NCI-H524 treated with DMSO at 0.1 percent for 48 hours (cell line): ENCODE measurements around the gene TCHP.
"Not testable (repeated sequence)": the region's sequence is repeated elsewhere in the genome, so short reads cannot be mapped to it uniquely, and the experiment has no call there.

ENCODE experiments used
- DNase-seq: peaks from one replicate; lab custom pipeline; 2025; lab: John Stamatoyannopoulos, UW

Gene TCHP, protein sequence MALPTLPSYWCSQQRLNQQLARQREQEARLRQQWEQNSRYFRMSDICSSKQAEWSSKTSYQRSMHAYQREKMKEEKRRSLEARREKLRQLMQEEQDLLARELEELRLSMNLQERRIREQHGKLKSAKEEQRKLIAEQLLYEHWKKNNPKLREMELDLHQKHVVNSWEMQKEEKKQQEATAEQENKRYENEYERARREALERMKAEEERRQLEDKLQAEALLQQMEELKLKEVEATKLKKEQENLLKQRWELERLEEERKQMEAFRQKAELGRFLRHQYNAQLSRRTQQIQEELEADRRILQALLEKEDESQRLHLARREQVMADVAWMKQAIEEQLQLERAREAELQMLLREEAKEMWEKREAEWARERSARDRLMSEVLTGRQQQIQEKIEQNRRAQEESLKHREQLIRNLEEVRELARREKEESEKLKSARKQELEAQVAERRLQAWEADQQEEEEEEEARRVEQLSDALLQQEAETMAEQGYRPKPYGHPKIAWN

DNA sequence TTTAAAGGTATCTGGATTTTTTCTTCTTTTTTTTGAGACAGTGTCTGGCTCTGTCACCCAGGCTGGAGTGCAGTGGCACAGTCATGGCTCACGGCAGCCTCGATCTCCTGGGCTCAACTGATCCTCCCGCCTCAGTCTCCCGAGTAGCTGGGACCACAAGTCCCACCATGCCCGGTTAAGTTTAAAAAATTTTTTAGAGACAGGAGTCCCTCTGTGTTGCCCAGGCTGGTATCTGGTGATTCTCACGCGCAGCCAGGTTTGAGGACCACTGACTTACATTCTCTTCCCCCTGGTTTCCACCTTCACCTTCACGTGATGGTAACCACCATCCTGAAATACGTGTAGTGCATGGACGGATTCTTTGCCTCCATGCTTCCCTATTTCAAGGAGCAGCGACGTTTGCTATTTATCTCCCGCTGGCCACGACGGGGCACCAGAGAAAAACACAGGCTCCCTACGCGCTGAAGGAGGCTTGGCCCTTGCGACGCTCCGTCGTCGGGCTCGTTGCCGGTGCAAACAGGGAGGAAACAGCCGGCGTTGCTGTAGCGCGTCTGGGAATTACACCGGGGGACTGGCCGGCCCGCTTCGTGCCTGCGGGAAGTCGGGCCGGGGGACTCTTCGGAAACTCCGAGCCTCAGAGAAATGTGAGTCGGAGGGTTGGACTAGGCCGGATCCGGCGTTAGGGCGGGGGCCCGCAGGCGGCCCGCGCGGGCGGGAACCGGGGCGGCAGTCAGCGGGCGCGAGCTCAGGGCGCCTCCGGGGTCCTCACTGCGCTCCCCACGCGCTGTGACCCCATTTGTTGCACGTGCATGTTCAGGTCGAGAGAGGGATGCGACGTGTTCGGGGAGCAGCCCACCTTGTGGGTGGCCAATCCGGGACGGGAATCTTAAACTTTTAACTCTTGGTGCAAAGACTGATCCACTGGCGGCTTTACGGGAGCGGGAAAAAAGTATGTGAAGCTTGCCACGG lies at the start of gene TCHP:
TSS of gene TCHP (plus strand) at position 492 of the 969 bp plus-strand sequence. CDS start 2,753 bp downstream, outside the sequence.
- peak; percentile 30 for DNase-seq

DNA sequence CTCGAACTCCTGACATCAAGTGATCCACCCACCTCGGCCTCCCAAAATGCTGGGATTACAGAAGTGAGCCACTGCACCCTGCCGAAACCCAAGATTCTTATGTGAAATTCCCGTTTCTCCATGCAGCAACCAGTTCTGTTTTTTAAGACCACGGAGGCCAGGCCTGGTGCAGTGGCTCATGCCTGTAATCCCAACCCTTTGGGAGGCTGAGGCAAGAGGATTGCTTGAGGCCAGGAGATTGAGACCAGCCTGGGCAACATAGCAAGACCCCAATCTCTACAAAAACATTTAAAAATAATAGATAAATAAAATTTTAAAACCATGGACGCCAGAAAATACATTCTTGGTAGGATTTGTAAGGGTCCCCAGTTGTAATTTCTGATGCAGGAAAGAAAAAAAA lies 49.6 kb upstream of the TCHP start:
- not testable (repeated sequence) for DNase-seq

DNA sequence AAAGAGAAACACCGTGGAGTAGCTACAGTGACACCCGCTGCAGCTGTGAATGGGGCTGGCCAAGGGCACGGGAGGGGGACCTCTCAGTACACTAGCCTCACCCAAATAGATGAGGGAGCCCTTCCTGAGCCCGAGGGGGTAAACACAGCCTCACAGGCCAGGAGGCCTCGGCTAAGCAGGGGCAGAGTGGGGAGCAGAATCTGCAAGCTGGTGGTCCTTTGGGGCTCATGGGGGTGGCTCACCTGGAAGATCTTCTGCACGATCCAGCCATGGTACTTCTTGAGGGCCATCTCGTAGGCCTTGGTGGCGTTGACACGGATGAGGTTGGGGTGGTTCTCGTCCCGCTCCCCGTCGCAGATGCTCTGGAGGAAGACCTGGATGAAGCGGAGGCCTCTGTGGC lies 44.7 kb upstream of the TCHP start:
- no peak for DNase-seq

DNA sequence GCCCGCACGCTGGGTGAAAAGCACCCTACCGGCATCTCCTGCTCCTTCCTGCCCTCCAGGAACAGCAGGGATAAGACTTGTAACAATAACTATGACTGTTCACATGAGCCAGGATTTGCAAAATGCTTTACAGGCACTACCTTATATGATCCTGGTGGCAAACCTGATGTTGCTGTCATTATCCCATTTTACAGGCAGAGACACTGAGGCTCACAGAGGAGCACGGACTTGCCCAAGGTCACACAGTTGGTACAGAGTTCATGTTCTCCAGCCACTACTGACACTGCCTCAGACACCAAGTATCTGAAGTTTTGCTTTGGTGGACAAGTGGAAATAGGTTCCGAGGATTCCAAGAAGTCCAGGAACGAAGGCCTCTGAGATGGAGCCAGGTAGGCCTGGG lies 42.4 kb upstream of the TCHP start:
- no peak for DNase-seq

DNA sequence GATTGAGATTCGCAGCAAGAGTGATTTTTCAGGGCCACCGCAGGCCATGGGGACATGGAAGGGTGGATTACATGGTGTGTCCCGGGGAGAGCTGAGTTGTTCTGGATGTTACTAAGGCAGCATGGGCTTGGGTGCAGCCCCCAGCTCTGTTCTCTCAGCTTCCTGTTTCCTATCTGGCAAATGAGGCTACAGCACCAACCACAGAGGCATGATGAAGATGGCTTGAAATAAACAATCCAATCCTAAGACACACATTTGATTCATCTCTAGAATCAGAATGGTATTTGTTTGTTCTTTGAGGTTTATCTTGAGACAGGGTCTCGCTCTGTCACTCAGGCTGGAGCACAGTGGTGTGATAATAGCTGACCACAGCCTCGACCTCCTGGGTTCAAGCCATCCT lies 41.3 kb upstream of the TCHP start:
- no peak for DNase-seq

DNA sequence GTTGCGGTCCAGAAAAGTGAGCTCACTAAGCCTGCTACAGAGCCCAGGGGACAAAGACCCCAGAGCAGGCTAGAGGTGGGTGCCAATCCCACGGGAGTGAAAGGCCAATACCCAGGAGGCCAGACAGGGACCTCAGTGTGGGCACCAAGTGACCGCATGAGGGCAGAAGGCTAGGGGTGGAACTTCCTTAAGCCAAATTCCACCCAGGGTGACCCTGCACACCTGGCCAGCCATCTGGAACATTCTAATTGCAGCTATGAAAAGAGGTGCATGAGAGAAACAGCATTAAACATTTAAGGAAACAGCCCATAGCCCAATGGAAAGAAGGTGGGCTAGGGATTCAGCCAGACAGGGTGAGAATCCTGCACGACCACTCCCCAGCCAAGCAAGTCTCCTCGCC lies 39.1 kb upstream of the TCHP start:
- DNase-seq: no peak

DNA sequence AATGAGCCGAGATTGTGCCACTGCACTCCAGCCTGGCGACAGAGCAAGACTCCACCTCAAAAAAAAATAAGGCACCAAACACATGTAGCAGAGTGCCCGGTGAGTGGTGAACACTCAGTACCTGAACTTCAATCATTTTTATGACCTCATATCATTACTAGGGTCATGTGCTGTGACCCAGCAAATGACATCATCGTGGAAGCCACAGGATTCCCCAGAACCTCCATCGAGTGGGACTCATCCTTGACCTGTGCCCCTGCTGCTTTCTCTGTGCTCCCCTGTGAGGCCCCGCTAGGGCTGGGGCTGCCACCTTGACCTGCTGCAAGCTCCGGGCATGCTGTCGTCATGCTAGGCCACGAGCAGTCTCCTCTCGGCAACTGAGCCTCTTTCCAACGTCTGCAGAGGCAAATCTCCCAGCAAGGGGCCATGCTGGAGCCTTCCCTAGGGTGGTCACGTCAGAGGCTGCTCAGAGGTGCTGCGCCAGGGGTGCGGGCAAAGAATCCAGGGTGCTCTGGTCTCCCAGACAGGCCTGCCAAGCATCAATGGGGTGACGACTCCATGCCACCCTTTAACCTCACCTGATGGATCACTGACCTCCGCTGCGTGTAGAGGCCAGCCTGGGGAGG lies 38.3 kb upstream of the TCHP start:
- DNase-seq: no peak

DNA sequence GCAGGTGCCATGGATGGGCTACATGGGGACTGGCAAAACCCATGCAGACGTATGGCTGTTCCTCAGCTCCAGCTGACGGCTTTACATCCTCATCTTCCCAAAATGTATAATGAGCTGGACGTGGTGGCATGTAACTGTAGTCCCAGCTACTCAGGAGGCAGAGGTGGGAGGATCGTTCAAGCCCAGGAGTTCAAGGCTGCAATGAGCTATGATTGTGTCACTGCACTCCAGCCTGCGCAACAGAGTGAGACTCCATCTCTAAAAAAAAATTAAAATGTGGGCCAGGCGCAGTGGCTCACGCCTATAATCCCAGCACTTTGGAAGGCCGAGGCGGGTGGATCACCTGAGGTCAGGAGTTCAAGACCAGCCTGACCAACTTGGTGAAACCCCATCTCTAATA lies 37.6 kb upstream of the TCHP start:
- DNase-seq: not testable (repeated sequence)

DNA sequence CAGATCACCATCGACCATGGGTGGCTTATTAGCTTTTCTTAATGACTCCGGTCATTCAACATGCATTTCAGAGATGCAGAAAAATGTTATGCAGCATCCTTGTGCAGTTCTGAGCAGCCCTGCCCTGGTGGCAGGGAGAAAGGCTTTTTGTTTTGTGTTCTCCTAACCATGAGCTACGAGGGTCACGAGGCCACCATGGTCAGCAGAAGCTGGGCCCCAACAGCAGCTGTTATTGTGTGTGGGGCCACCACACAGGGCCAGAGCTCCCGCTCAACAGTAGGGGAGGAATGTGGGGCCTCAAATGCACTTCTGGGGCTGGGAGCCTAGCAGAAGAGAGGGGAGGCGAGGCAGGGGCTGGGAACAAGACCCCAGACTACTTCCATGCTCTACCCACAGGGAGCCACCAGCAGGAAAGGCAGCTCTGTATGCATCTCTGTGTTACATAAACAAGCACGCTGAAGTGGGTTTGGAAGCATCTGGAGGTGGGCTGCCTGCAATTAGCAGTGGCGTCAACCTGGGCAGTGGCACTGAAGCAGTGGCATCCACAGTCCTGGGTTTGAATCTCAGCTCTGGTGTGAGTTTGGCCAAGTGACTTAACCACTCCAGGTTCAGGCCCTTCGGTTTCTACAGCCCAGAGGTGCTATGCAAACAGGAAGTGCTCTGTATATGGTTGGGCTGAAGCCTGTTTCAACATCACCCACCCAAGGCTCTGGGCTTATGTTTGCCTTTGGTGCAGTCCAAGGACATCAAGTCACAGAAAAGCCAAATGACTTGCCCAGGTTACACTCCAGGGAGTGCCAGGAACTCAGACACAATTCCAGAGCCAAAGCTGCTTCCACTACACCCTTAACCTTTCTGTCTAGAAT lies 36.0 kb upstream of the TCHP start:
- DNase-seq: no peak

DNA sequence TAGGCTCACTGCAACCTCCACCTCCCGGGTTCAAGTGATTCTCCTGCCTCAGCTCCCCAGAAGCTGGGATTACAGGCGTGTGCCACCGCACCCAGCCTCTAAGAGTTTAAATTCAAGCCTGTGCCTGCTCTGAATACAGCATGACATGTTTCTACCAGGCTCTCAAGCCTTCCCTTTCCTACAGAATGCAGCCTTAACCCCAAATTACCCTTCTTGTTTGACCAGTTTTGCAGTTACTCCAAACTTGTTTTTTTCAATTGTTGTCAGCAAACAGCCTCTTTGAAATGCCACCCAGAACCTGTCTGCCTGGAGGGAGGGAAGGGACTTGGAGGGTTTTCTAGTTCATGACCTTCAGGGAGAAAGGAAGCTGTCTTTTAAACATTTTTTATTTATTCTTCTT lies 35.2 kb upstream of the TCHP start:
- DNase-seq: no peak

DNA sequence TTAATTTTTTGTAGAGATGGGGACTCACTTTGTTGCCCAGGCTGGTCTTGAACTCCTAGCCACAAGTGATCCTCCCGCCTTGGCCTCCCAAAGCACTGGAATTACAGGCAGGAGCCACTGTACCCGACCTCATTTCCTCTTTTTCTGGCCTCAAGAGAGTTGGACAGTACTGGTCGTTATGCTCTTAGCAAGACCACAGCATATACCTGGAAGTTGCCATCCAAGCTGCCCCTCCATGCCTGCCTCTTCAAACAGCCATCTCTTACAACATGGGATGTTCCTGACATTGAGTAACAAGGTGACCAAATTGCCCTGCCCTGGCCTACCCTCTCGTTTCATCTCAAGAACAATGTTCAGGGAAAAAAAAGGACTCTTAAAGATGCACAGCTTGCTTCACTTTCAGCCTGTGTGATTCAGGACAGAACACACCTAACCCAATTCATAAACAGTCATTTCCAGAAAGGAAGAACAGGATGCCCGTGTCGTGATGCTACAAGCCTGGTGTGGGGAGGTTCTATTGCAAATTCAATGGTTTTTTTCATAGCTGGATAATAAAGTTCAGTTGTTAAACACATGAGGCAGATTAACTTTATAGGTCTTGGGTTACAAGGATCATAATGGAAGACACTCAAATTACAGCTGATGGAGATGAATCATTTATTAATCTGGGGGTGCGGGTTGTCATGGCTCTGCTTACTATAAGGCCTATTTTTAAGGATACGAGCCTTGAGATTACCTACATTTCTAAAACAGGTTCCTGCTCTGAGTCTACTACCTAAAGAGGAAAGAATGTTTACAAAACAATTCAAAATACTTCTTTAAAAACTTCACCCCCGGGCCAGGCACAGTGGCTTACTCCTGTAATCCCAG lies 31.7 kb upstream of the TCHP start:
- no peak for DNase-seq

DNA sequence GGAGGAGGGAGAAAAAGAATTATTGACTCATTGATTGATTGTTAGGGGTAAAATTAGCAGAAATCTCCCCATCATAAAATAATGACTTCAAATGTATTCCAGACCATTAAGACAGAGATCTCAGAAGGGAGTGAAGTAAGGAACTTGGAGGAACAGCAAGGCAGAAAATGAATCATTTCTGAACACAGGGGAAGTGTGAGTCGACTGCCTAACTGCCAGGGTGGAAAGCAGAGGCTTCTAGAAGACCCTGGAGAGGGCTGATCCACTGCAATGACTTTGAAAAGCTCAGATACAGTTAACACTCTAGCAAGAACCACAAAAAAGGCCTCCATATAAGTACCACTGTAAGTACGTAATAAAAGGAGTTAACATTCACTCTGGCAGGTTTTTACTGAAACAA lies 29.4 kb upstream of the TCHP start:
- DNase-seq: no peak

DNA sequence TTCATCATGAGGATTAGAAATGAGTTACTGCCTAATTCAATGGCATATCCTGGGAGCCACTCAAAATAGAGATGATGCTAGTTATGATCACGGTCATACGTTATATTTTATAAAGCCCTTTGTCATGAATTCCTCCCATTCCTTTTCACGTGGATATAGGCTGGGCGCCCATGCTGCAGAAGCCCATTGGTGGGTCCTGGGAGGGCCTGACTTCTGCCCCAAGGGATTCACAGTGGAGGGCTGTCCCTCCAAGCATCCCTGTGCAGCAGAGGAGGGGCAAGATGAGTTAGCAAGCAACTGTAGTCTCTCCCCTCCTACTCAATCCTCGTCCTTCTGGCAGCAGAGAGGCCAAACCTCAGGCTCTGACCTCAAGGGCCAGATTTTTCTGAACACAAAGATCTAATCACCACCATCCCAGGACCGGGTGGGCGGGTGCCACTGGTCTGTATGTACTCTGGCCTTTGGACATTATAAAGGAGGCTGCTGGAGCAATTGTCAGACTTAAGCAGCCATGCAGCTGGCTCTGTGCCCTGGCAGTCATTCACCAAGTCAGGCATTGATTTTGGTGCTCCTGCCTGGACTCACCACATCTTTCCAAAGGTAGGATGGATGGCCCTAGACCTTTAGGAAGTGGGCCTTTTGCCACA lies 28.3 kb upstream of the TCHP start:
- DNase-seq: no peak

DNA sequence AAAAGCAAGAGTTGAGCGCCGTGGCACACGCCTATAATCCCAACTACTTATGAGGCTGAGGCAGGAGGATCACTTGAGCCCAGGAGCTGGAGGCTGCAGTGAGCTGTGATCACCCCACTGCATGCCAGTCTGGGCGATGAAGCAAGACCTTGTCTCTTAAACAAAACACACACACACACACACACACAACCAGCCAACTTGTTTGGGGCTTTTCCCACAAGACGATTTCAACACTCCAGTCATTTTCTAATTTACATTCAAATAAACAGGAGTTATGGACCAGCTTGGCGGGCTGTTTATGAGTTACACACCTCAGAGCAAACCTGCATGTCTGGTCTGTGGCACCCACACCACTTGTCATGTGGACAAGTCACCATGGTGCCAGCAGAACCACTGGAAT lies 26.4 kb upstream of the TCHP start:
- DNase-seq: no peak

DNA sequence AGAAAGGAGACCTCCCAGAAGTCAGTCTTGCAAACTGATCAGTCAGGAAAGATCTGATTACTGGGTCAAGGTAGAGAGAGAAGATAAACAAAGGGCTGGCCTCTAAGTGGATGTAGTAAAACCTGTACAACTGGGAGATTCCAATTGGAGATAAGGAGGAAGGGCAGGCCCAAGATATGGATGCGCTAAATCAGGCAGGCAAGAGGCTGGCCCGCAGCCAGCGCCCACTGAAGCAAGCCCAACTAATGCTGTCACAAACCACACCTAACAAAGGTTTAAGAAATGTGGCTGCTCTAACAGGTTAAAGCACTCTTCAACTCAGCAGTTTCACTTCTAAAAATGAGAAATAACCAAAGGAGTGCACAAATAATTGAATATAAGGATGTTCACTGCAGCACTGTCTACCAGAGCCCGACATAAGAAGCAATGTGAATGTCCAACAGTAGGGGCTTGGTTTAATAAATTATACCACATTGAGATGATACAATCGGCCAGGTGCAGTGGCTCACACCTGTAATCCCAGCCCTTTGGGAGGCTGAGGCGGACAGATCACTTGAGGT lies 24.4 kb upstream of the TCHP start:
- no peak for DNase-seq

DNA sequence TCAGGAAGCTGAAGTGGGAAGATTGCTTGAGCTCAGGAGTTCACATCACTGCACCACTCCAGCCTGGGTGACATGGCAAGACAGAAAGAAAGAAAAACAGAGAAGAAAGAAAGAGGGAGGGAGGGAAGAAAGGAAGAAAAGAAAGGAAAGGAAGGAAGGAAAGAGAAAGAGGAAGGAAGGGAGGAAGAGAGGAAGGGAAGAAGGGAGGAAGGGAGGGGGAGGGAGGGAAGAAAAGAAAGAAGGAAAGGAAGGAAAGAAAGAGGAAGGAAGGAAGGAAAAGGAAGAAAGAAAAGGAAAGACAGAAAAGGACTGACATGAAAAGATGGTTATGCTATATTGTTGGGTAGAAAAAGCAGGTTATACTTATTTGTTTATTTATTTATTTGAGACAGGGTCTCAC lies 23.7 kb upstream of the TCHP start:
- no peak for DNase-seq

DNA sequence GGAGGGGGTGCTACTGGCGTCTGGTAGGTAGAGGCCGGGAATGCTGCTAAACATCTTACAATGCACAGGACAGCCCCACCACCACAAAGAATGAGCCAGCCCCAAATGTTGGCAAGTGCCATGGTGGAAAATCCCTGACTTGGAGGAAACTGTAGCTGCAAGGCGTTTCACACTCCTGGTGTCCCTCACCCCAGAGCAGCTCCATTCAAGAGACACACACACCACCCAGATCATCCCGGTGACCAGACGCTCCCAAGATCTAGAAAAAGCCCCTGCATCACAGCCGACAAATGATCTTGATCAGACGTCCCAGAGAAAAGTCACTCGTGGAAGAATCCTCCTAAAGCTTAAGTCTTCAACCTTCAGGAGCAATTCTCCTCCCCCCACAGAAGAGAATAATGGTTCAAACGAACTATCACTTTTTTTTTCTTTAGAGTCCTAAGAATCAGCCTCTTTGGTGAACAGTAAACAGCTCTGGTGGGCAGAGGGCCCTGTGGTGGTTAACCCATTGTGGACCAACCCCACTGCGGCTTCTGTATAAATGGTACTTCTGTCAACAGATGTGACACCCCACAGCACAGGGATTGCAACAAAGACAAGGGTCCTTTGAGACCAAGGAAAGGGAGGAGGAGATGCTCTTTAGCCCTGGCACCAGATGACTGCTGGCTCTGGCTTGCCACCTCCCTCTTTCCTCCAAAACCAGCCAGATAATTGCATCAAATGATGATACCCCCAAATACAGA lies 22.4 kb upstream of the TCHP start:
- DNase-seq: no peak

DNA sequence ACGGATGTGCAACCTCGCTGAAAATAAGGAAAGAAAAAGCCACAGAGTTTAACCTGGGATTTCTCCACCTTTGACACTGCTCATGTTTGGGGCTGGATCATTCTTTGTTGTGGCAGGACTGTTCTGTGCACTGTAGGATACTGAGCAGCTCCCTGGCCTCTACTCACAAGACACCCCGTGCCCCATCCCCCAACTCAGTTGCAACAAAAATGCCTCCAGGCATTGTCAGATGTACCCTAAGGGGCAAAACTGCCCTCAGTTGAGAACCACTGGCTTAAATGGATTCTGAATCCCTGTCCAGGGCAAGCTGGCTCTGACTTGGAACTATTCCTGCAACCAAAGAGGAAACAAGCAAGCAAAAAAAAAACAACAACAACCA lies 21.8 kb upstream of the TCHP start:
- no peak for DNase-seq

DNA sequence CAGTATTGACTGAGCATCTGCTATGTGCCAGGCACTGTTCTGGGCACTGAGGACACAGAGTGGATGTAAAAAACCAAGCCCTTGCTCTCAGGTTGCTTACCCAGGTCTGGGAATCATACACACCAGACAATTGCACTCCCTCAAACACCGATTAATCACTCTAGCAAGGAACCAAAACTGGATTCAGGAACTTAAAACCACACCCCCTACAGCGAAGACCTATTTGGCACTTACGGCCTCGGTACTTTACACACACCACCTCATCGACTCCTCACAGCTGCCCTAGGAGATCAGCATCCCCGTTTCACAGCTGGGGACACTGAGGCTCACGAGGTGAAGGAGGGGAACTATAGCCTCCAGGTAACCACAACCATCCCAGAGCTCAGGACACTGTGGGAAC lies 21.3 kb upstream of the TCHP start:
- DNase-seq: no peak
